ENCODE measurements around the gene C2CD3.

DNA sequence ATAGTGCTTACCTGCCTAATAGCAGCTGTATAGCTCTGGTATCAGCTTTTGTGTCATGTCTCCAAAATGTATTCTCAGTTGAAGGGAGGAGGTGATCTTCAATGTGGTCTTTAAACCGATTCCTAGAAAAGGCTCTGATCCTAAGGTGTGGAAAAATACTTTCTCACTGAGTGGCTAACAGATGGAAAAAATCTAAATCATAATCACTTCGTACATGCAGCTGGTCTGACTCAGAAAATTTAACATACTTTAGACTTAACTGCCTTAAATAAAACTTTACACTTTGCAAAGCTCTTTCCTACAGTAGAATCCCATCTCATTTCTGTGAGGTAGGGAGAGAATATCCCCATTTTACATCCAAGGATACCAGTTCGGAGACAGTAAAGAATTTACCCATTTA lies 38.0 kb downstream of the C2CD3 start:
- TF ChIP-seq, protein P1, sequence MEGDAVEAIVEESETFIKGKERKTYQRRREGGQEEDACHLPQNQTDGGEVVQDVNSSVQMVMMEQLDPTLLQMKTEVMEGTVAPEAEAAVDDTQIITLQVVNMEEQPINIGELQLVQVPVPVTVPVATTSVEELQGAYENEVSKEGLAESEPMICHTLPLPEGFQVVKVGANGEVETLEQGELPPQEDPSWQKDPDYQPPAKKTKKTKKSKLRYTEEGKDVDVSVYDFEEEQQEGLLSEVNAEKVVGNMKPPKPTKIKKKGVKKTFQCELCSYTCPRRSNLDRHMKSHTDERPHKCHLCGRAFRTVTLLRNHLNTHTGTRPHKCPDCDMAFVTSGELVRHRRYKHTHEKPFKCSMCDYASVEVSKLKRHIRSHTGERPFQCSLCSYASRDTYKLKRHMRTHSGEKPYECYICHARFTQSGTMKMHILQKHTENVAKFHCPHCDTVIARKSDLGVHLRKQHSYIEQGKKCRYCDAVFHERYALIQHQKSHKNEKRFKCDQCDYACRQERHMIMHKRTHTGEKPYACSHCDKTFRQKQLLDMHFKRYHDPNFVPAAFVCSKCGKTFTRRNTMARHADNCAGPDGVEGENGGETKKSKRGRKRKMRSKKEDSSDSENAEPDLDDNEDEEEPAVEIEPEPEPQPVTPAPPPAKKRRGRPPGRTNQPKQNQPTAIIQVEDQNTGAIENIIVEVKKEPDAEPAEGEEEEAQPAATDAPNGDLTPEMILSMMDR (IDR thresholded peaks at IDR 0.05), result no peak
- no peak for TF ChIP-seq POLR2A (IDR thresholded peaks at IDR 0.05)

Data from upper lobe of left lung (tissue), 4 donors.